Liver (tissue), 9 donors: ENCODE measurements around the gene GALNT6. TPM values are rescaled to one million over a fixed set of nuclear protein-coding genes. Genes with fewer than 3 reads are reported as not detected.

Source experiments
- DNase-seq: peaks from one replicate; pipeline ENCODE4 v3.0.0-alpha.2; 2017; ENCODE audit warnings: low spot score
- H3K27ac ChIP-seq, 2 donors: one replicate each; pipeline ENCODE4 v1.7.0; 2013; ENCODE audit warnings: inconsistent platforms in 2 of 2, low read length in 2 of 2, control low read depth in 1 of 2, low read depth in 1 of 2, mild to moderate bottlenecking in 1 of 2
- H3K27me3 ChIP-seq, 4 donors: one replicate each; pipeline versions ENCODE4 v1.6.1 to v1.7.0; 2013; ENCODE audit warnings: low read length in 3 of 4, inconsistent platforms in 1 of 4, mild to moderate bottlenecking in 1 of 4, moderate library complexity in 1 of 4; ENCODE audit not compliant: control insufficient read depth in 4 of 4, insufficient read depth in 4 of 4
- H3K36me3 ChIP-seq, 4 donors: one replicate each; pipeline versions ENCODE4 v1.6.1 to v1.7.0; 2013; ENCODE audit warnings: low read length in 3 of 4, mild to moderate bottlenecking in 3 of 4, low read depth in 1 of 4, moderate library complexity in 1 of 4; ENCODE audit not compliant: control insufficient read depth in 4 of 4, insufficient read depth in 3 of 4
- H3K4me1 ChIP-seq, 4 donors: one replicate each; pipeline versions ENCODE4 v1.6.1 to v1.7.0; 2013; ENCODE audit warnings: low read length in 3 of 4, mild to moderate bottlenecking in 3 of 4, moderate library complexity in 1 of 4; ENCODE audit not compliant: control insufficient read depth in 4 of 4, insufficient read depth in 4 of 4
- H3K4me3 ChIP-seq, 3 donors: one replicate each; pipeline versions ENCODE4 v1.6.1 to v1.7.0; 2013; ENCODE audit warnings: low read length in 3 of 3, control low read depth in 1 of 3, low read depth in 1 of 3, mild to moderate bottlenecking in 1 of 3
- H3K9ac ChIP-seq, 2 donors: one replicate each; pipeline ENCODE4 v1.7.0; 2013; ENCODE audit warnings: low read length in 2 of 2, mild to moderate bottlenecking in 2 of 2, moderate library complexity in 2 of 2, control low read depth in 1 of 2, low read depth in 1 of 2
- H3K9me3 ChIP-seq, 4 donors: one replicate each; pipeline versions ENCODE4 v1.6.1 to v1.7.0; 2013; ENCODE audit warnings: low read length in 3 of 4; ENCODE audit not compliant: control insufficient read depth in 4 of 4
- EGR1 ChIP-seq, 2 donors: IDR thresholded peaks; 2 replicates each; pipeline ENCODE4 v1.6.1; 2016 to 2018; ENCODE audit warnings: antibody characterized with exemption in 2 of 2, low read depth in 2 of 2
- FOXA1 ChIP-seq: IDR thresholded peaks from 2 replicates; pipeline ENCODE4 v1.6.1; 2016; ENCODE audit warnings: antibody characterized with exemption
- FOXA2 ChIP-seq: IDR thresholded peaks from 2 replicates; pipeline ENCODE4 v1.6.1; 2016; ENCODE audit warnings: antibody characterized with exemption
- GABPA ChIP-seq, 2 donors: IDR thresholded peaks in 1 of 2; conservative IDR thresholded peaks in 1 of 2; 2 replicates each; pipeline ENCODE4 v1.6.1; 2016; ENCODE audit warnings: antibody characterized with exemption in 2 of 2, mild to moderate bottlenecking in 1 of 2, moderate library complexity in 1 of 2
- HNF4A ChIP-seq, 2 donors: conservative IDR thresholded peaks; 2 replicates each; pipeline ENCODE4 v1.6.1; 2016; ENCODE audit warnings: antibody characterized with exemption in 2 of 2, mild to moderate bottlenecking in 2 of 2
- HNF4G ChIP-seq: IDR thresholded peaks from 2 replicates; pipeline ENCODE4 v1.6.1; 2016; ENCODE audit warnings: antibody characterized with exemption
- JUND ChIP-seq, 2 donors: IDR thresholded peaks; 2 replicates each; pipeline ENCODE4 v1.6.1; 2016; ENCODE audit warnings: antibody characterized with exemption in 2 of 2
- NR2F2 ChIP-seq: IDR thresholded peaks from 2 replicates; pipeline ENCODE4 v1.6.1; 2016; ENCODE audit warnings: antibody characterized with exemption
- RAD21 ChIP-seq, 2 donors: IDR thresholded peaks; 2 replicates each; pipeline ENCODE4 v1.6.1; 2016; ENCODE audit warnings: antibody characterized with exemption in 2 of 2, mild to moderate bottlenecking in 2 of 2
- RXRA ChIP-seq, 2 donors: IDR thresholded peaks; 2 replicates each; pipeline ENCODE4 v1.6.1; 2017 to 2018; ENCODE audit warnings: antibody characterized with exemption in 2 of 2, mild to moderate bottlenecking in 1 of 2
- SP1 ChIP-seq: IDR thresholded peaks from 2 replicates; pipeline ENCODE4 v1.6.1; 2018; ENCODE audit warnings: antibody characterized with exemption, mild to moderate bottlenecking
- YY1 ChIP-seq: IDR thresholded peaks from 2 replicates; pipeline ENCODE4 v1.6.1; 2016; ENCODE audit warnings: antibody characterized with exemption, mild to moderate bottlenecking
- WGBS: extraction: QIAGEN DNeasy Blood & Tissue Kit; methylation state at CpG from one replicate; pipeline ENCODE4 v1.1.7; 2013; 5-methylcytosine and 5-hydroxymethylcytosine counted together
- polyA plus RNA-seq, 2 donors: library from polyadenylated mRNA; stranded (reverse) in 1 of 2; unstranded in 1 of 2; fragments of 200-250 nt in 1 of 2; fragments of >200 nt in 1 of 2; fragmentation: Nextera tagmentation in 1 of 2; extraction: Ambion mirVana in 1 of 2; gene quantifications; one replicate each; pipeline versions ENCODE4 v1.2.1 to v1.2.3, GENCODE V29; 2013 to 2015
- total RNA-seq, 2 donors: library from RNA; depleted of rRNA; stranded (reverse); fragments of >200 nt; gene quantifications; one replicate each; pipeline ENCODE4 v1.2.3, GENCODE V29; 2014
- TF ChIP-seq, protein P1 (sequence below): IDR thresholded peaks from 2 replicates; pipeline ENCODE4 v1.6.1; 2016; ENCODE audit warnings: antibody characterized with exemption, mild to moderate bottlenecking
- TF ChIP-seq, protein P2 (sequence below): IDR thresholded peaks from 2 replicates; pipeline ENCODE4 v1.6.1; 2016; ENCODE audit warnings: antibody characterized with exemption
- TF ChIP-seq, protein P3 (sequence below): IDR thresholded peaks from 2 replicates; pipeline ENCODE4 v1.6.1; 2016; ENCODE audit warnings: antibody characterized with exemption
- TF ChIP-seq, protein P4 (sequence below): IDR thresholded peaks from 2 replicates; pipeline ENCODE4 v1.6.1; 2016; ENCODE audit warnings: antibody characterized with exemption
- donor health status: healthy.
- donor health status: healthy.
- donor health status: healthy.
- donor health status: healthy.
- donor health status: healthy.

The GALNT6 gene
- total and polyA plus RNA-seq, 4 donors, result 0.40 to 24.1 (median 1.2) TPM

DNA sequence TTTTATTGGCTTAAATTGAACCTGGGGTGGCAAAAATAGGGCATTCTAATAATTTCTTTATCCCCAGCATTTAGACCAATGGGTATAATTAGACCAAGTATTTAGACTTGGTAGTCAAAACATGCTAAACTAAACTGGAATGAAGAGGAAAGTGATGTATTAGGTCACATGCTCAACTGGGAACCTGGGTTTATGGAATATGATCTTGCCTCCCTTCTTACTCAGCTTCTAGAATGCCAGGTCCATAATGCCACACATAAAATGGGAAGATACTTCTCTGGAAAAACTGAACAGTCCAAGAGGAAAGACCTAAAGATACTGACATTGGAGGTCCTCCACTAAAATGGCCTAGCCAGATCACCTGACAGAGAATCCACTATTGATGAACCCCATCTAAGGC lies 61.0 kb downstream of the GALNT6 start:
- no peaks in the 10 kb centered on the region for H3K27me3 ChIP-seq
- no peak overlapping the region for H3K9ac ChIP-seq
- no peak overlapping the region for H3K4me3 ChIP-seq
- H3K36me3 ChIP-seq, result no peaks in the 10 kb centered on the region
- H3K9me3 ChIP-seq, result no peaks in the 10 kb centered on the region
- H3K27ac ChIP-seq, result no peak overlapping the region
- no peak for DNase-seq
- H3K4me1 ChIP-seq, result peaks cover 0 to 5% (median 2%) of the 10 kb centered on the region in 4 donors
- TF ChIP-seq RXRA (IDR thresholded peaks at IDR 0.05) (no peak), HNF4G (no peak), YY1 (no peak), FOXA1 (no peak), JUND (IDR thresholded peaks at IDR 0.05) (no peak), FOXA2 (no peak), HNF4A (conservative IDR thresholded peaks at IDR 0.05) (no peak), GABPA (IDR thresholded peaks at IDR 0.05 in 1 of 2, conservative IDR thresholded peaks at IDR 0.05 in 1 of 2) (no peak), EGR1 (IDR thresholded peaks at IDR 0.05; ENCODE audit: low read depth in 2 of 2) (no peak), NR2F2 (no peak), SP1 (no peak), RAD21 (IDR thresholded peaks at IDR 0.05) (no peak)
- TF ChIP-seq, protein P1, sequence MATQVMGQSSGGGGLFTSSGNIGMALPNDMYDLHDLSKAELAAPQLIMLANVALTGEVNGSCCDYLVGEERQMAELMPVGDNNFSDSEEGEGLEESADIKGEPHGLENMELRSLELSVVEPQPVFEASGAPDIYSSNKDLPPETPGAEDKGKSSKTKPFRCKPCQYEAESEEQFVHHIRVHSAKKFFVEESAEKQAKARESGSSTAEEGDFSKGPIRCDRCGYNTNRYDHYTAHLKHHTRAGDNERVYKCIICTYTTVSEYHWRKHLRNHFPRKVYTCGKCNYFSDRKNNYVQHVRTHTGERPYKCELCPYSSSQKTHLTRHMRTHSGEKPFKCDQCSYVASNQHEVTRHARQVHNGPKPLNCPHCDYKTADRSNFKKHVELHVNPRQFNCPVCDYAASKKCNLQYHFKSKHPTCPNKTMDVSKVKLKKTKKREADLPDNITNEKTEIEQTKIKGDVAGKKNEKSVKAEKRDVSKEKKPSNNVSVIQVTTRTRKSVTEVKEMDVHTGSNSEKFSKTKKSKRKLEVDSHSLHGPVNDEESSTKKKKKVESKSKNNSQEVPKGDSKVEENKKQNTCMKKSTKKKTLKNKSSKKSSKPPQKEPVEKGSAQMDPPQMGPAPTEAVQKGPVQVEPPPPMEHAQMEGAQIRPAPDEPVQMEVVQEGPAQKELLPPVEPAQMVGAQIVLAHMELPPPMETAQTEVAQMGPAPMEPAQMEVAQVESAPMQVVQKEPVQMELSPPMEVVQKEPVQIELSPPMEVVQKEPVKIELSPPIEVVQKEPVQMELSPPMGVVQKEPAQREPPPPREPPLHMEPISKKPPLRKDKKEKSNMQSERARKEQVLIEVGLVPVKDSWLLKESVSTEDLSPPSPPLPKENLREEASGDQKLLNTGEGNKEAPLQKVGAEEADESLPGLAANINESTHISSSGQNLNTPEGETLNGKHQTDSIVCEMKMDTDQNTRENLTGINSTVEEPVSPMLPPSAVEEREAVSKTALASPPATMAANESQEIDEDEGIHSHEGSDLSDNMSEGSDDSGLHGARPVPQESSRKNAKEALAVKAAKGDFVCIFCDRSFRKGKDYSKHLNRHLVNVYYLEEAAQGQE, result no peak
- TF ChIP-seq, protein P2, sequence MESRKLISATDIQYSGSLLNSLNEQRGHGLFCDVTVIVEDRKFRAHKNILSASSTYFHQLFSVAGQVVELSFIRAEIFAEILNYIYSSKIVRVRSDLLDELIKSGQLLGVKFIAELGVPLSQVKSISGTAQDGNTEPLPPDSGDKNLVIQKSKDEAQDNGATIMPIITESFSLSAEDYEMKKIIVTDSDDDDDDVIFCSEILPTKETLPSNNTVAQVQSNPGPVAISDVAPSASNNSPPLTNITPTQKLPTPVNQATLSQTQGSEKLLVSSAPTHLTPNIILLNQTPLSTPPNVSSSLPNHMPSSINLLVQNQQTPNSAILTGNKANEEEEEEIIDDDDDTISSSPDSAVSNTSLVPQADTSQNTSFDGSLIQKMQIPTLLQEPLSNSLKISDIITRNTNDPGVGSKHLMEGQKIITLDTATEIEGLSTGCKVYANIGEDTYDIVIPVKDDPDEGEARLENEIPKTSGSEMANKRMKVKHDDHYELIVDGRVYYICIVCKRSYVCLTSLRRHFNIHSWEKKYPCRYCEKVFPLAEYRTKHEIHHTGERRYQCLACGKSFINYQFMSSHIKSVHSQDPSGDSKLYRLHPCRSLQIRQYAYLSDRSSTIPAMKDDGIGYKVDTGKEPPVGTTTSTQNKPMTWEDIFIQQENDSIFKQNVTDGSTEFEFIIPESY, result no peak
- TF ChIP-seq, protein P3, sequence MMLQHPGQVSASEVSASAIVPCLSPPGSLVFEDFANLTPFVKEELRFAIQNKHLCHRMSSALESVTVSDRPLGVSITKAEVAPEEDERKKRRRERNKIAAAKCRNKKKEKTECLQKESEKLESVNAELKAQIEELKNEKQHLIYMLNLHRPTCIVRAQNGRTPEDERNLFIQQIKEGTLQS, result no peak
- TF ChIP-seq, protein P4, sequence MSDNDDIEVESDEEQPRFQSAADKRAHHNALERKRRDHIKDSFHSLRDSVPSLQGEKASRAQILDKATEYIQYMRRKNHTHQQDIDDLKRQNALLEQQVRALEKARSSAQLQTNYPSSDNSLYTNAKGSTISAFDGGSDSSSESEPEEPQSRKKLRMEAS, result no peak

DNA sequence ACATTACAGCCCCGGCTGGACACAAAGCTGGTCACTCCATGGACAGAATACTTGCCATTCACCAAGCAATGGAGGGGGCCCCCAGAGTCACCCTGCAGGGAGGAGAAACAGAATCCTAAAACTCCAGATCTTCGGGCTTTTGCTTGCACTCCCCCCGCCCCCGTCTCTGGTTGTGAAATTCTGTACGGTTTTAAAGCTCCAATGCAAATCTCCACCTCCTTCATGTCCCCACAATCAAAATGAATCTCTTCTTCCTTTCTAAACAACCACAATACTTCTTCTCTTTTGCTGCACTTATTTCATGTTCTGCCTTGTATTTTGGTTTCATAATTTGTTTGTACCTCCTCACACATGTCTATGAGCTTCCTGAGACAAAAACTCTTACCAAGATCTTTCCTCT lies 61.5 kb downstream of the GALNT6 start:
- H3K27ac ChIP-seq, result no peak overlapping the region

More for the DNA sequence above, 61.5 kb downstream of the GALNT6 start:
- Histone ChIP-seq H3K36me3 (no peaks in the 10 kb centered on the region), H3K9ac (no peak overlapping the region), H3K4me1 (peaks cover 0 to 5% (median 2%) of the 10 kb centered on the region in 4 donors), H3K27me3 (no peaks in the 10 kb centered on the region), H3K4me3 (no peak overlapping the region), H3K9me3 (no peaks in the 10 kb centered on the region)
- no peak for DNase-seq
- TF ChIP-seq, protein P1, result no peak
- no peak for TF ChIP-seq FOXA2
- TF ChIP-seq GABPA (IDR thresholded peaks at IDR 0.05 in 1 of 2, conservative IDR thresholded peaks at IDR 0.05 in 1 of 2), result no peak
- TF ChIP-seq, protein P4, result no peak
- no peak for TF ChIP-seq EGR1 (IDR thresholded peaks at IDR 0.05; ENCODE audit: low read depth in 2 of 2)
- no peak for TF ChIP-seq JUND (IDR thresholded peaks at IDR 0.05)
- TF ChIP-seq, protein P2, result no peak
- WGBS, result 81% methylated on average over 5 of the region's 5 CpGs
